H1 (cell line): Measurements from ENCODE around the gene PTPN21. TPM values are rescaled to one million over a fixed set of nuclear protein-coding genes. Genes with fewer than 3 reads are reported as not detected.

ENCODE experiments used
- CTCF ChIA-PET: fragments of 300-600 bp; sonication (Branson Sonifier 250); formaldehyde crosslinking; loops from one replicate; lab custom pipeline; 2021; ENCODE audit not compliant: partially characterized antibody; lab: Charles Lee
- POLR2A ChIA-PET: fragments of 300-600 bp; sonication (Branson Sonifier 250); formaldehyde crosslinking; loops from one replicate; lab custom pipeline; 2021; ENCODE audit warnings: inconsistent platforms; ENCODE audit not compliant: partially characterized antibody; lab: Charles Lee
- DNase-seq, 2 experiments: peaks; one replicate each; pipeline versions ENCODE4 v3.0.0 to v3.0.0-alpha.2; 2010 to 2022; ENCODE audit warnings: low spot score in 2 of 2, low read depth in 1 of 2, mixed read lengths in 1 of 2
- FAIRE-seq: peaks from 2 replicates; lab custom pipeline; 2011; peaks lifted over from hg19 to GRCh38; lab: Jason Lieb, UNC
- H2AFZ ChIP-seq: 2 replicates; pipeline ENCODE4 v1.8.1; 2012; ENCODE audit warnings: low read length, inconsistent platforms
- H2AK5ac ChIP-seq: 2 replicates; pipeline ENCODE4 v1.6.1; 2013; ENCODE audit warnings: low read depth, low read length
- H2BK120ac ChIP-seq: replicated peaks from 2 replicates; pipeline ENCODE3; 2013; ENCODE audit warnings: low read depth, low read length, inconsistent platforms
- H2BK12ac ChIP-seq: 2 replicates; pipeline ENCODE4 v1.6.1; 2013; ENCODE audit warnings: low read depth, low read length
- H2BK15ac ChIP-seq: 2 replicates; pipeline ENCODE4 v1.6.1; 2013; ENCODE audit warnings: low read length
- H2BK20ac ChIP-seq: 2 replicates; pipeline ENCODE4 v1.6.1; 2013; ENCODE audit warnings: low read length
- H2BK5ac ChIP-seq: 2 replicates; pipeline ENCODE4 v1.6.1; 2013; ENCODE audit warnings: low read depth, low read length
- H3K14ac ChIP-seq: 2 replicates; pipeline ENCODE4 v1.6.1; 2013; ENCODE audit warnings: inconsistent platforms; ENCODE audit not compliant: insufficient read length
- H3K18ac ChIP-seq: 2 replicates; pipeline ENCODE4 v1.6.1; 2013; ENCODE audit warnings: low read length; ENCODE audit errors: extremely low read depth
- H3K23ac ChIP-seq: 2 replicates; pipeline ENCODE4 v1.6.1; 2013; ENCODE audit warnings: inconsistent platforms; ENCODE audit not compliant: insufficient read length
- H3K23me2 ChIP-seq: 2 replicates; pipeline ENCODE4 v1.6.1; 2013; ENCODE audit warnings: low read depth, low read length
- H3K27ac ChIP-seq: 2 replicates; pipeline ENCODE4 v1.6.1; 2011; ENCODE audit warnings: low read depth, low read length, inconsistent platforms
- H3K27me3 ChIP-seq, 4 experiments: replicated peaks in 1 of 4; 1 replicate in 1 of 4; 2 replicates in 3 of 4; pipeline versions ENCODE4 v1.6.1 to v1.8.1; 2011 to 2013; ENCODE audit warnings: low read length in 3 of 4, mild to moderate bottlenecking in 3 of 4, inconsistent platforms in 2 of 4, mixed read lengths in 2 of 4, moderate library complexity in 1 of 4; ENCODE audit not compliant: control insufficient read depth in 3 of 4, insufficient read depth in 3 of 4; ENCODE audit errors: extremely low read depth in 1 of 4
- H3K36me3 ChIP-seq, 4 experiments: 2 replicates each; pipeline versions ENCODE4 v1.6.1 to v1.8.1; 2011 to 2013; ENCODE audit warnings: mild to moderate bottlenecking in 4 of 4, low read length in 3 of 4, moderate library complexity in 2 of 4, control low read depth in 1 of 4, inconsistent platforms in 1 of 4; ENCODE audit not compliant: insufficient read depth in 4 of 4, control insufficient read depth in 2 of 4
- H3K4ac ChIP-seq: replicated peaks from 2 replicates; pipeline ENCODE3; 2013; ENCODE audit warnings: low read length, low read depth, mixed read lengths, inconsistent platforms; ENCODE audit not compliant: insufficient read length
- H3K4me1 ChIP-seq, 4 experiments: replicated peaks in 1 of 4; 1 replicate in 1 of 4; 2 replicates in 3 of 4; pipeline versions ENCODE4 v1.6.1 to v1.8.1; 2011 to 2013; ENCODE audit warnings: low read length in 3 of 4, inconsistent platforms in 2 of 4, mixed read lengths in 1 of 4; ENCODE audit not compliant: insufficient read depth in 4 of 4, control insufficient read depth in 3 of 4
- H3K4me2 ChIP-seq, 2 experiments: 2 replicates each; pipeline versions ENCODE4 v1.6.1 to v1.8.1; 2011 to 2013; ENCODE audit warnings: low read depth in 2 of 2, low read length in 2 of 2, control low read depth in 1 of 2, inconsistent platforms in 1 of 2, mild to moderate bottlenecking in 1 of 2; ENCODE audit not compliant: insufficient read depth in 1 of 2
- H3K4me3 ChIP-seq, 4 experiments: fragments of 200-600, 300-600 bp in 1 of 4; sonication (generic), shearing (Covaris generic), sonication (Bioruptor Twin) in 1 of 4; 2 replicates each; pipeline versions ENCODE4 v1.5.1 to v1.8.1; 2011 to 2016; ENCODE audit warnings: low read length in 4 of 4, low read depth in 3 of 4, control low read depth in 2 of 4, inconsistent platforms in 2 of 4, mild to moderate bottlenecking in 2 of 4, mixed read lengths in 1 of 4, moderate library complexity in 1 of 4; ENCODE audit not compliant: insufficient read depth in 2 of 4; ENCODE audit errors: extremely low read depth in 1 of 4
- H3K56ac ChIP-seq: replicated peaks from 2 replicates; pipeline ENCODE3; 2013; ENCODE audit warnings: low read depth, mild to moderate bottlenecking, mixed read lengths, low read length, inconsistent platforms; ENCODE audit not compliant: insufficient read length
- H3K79me1 ChIP-seq: 2 replicates; pipeline ENCODE4 v1.6.1; 2013; ENCODE audit warnings: low read depth, low read length, control low read depth
- H3K79me2 ChIP-seq, 2 experiments: 2 replicates each; pipeline versions ENCODE4 v1.6.1 to v1.8.1; 2012 to 2013; ENCODE audit warnings: low read length in 2 of 2, mild to moderate bottlenecking in 2 of 2, inconsistent platforms in 1 of 2; ENCODE audit not compliant: insufficient read depth in 2 of 2, control insufficient read depth in 1 of 2
- H3K9ac ChIP-seq, 4 experiments: replicated peaks in 1 of 4; 1 replicate in 1 of 4; 2 replicates in 3 of 4; pipeline versions ENCODE4 v1.6.1 to v1.8.1; 2011 to 2013; ENCODE audit warnings: low read depth in 3 of 4, low read length in 3 of 4, control low read depth in 2 of 4, mild to moderate bottlenecking in 2 of 4, moderate library complexity in 2 of 4, inconsistent platforms in 1 of 4; ENCODE audit errors: extremely low read depth in 1 of 4
- H3K9me3 ChIP-seq, 2 experiments: 2 replicates each; pipeline versions ENCODE4 v1.6.1 to v1.8.1; 2012 to 2013; ENCODE audit warnings: mild to moderate bottlenecking in 2 of 2, moderate library complexity in 2 of 2, control low read depth in 1 of 2, inconsistent platforms in 1 of 2, low read depth in 1 of 2, low read length in 1 of 2, mixed read lengths in 1 of 2; ENCODE audit not compliant: insufficient read depth in 2 of 2
- H4K20me1 ChIP-seq, 2 experiments: replicated peaks in 1 of 2; 2 replicates each; pipeline versions ENCODE3 to v1.8.1; 2011 to 2013; ENCODE audit warnings: inconsistent platforms in 2 of 2, low read length in 2 of 2, mild to moderate bottlenecking in 1 of 2; ENCODE audit not compliant: insufficient read depth in 2 of 2, control insufficient read depth in 1 of 2
- H4K5ac ChIP-seq: 2 replicates; pipeline ENCODE4 v1.6.1; 2013; ENCODE audit warnings: low read length, low read depth, mixed read lengths, inconsistent platforms; ENCODE audit not compliant: insufficient read length
- H4K8ac ChIP-seq: 2 replicates; pipeline ENCODE4 v1.8.0; 2013; ENCODE audit warnings: mild to moderate bottlenecking, moderate library complexity, low read length, inconsistent platforms; ENCODE audit not compliant: insufficient read depth; ENCODE audit errors: extremely low read depth
- H4K91ac ChIP-seq: replicated peaks from 2 replicates; pipeline ENCODE3; 2013; ENCODE audit warnings: low read length, mixed read lengths, inconsistent platforms; ENCODE audit not compliant: insufficient read length
- CHD1 ChIP-seq: IDR thresholded peaks from 2 replicates; pipeline ENCODE4 v1.6.1; 2012; ENCODE audit warnings: low read depth, low read length, improper control_type of control experiment
- JUND ChIP-seq: IDR thresholded peaks from 2 replicates; pipeline ENCODE4 v1.6.1; 2011; ENCODE audit warnings: mild to moderate bottlenecking, improper control_type of control experiment, low read length
- KDM4A ChIP-seq: IDR thresholded peaks from one replicate; pipeline ENCODE4 v1.7.1; 2012; ENCODE audit warnings: low read depth, mild to moderate bottlenecking, moderate library complexity, low read length, inconsistent platforms; ENCODE audit not compliant: severe bottlenecking
- PHF8 ChIP-seq: fragments of 200-600 bp; sonication (generic); conservative IDR thresholded peaks from 2 replicates; pipeline ENCODE4 v1.7.1; 2012; ENCODE audit warnings: low read depth, mild to moderate bottlenecking, inconsistent platforms, low read length, moderate library complexity
- WGBS, 2 experiments: shearing (Covaris generic) in 1 of 2; methylation state at CpG; one replicate each; pipeline versions ENCODE4 v1.1.6 to v1.1.7; 2013 to 2015; ENCODE audit warnings: low lambda C conversion rate in 2 of 2, mixed read lengths in 2 of 2, inconsistent platforms in 1 of 2, low coverage in 1 of 2, missing lambda C conversion rate in 1 of 2; ENCODE audit not compliant: insufficient replicate concordance in 2 of 2, insufficient coverage in 1 of 2, insufficient read length in 1 of 2; ENCODE audit errors: extremely low coverage in 1 of 2, missing lambda C conversion rate in 1 of 2; 5-methylcytosine and 5-hydroxymethylcytosine counted together
- polyA plus RNA-seq, 7 experiments: library from polyadenylated mRNA; depleted of rRNA in 3 of 7; stranded (reverse) in 5 of 7; unstranded in 2 of 7; fragments of >200 nt in 5 of 7; fragments of 200-250 nt in 2 of 7; gene quantifications; 1 replicate in 5 of 7; 2 replicates in 1 of 7; 4 replicates in 1 of 7; pipeline versions ENCODE4 v1.2.1 to v1.2.3, GENCODE V29; 2011 to 2013; ENCODE audit warnings: missing spikeins in 2 of 7, mixed read lengths in 2 of 7
- total RNA-seq: library from RNA; stranded (reverse); fragmentation: NEBNext Ultra II Directional; extraction: Animal tissue kit (Norgen Biotek cat#: 25700); gene quantifications from 2 replicates; pipeline ENCODE4 v1.2.1, GENCODE V29; 2021

Gene PTPN21
- total and polyA plus RNA-seq, 2 of the 8 experiments (the other 6 are each of a cell fraction or from before 2014, with no cell fraction given), result 6.5 to 16.1 TPM

- H3K56ac ChIP-seq, result no peak overlapping the region
- H3K79me2 ChIP-seq, result no peaks in the 10 kb centered on the region
- no peak overlapping the region for H2BK15ac ChIP-seq
- H3K9me3 ChIP-seq, result no peaks in the 10 kb centered on the region
- H3K36me3 ChIP-seq, result peaks cover 16 to 81% (median 50%) of the 10 kb centered on the region in 4 experiments
- DNase-seq, result no peak
- H4K20me1 ChIP-seq, result peaks cover 0 to 2% of the 10 kb centered on the region in 2 experiments
- H2AFZ ChIP-seq, result no peak overlapping the region
- H4K91ac ChIP-seq, result no peak overlapping the region
- H2BK120ac ChIP-seq, result no peak overlapping the region
- no peaks in the 10 kb centered on the region for H3K4me1 ChIP-seq
- no peak overlapping the region for H2BK12ac ChIP-seq
- FAIRE-seq, result no peak
- WGBS, 2 experiments, result 94% methylated on average over 4 of the region's 4 CpGs; no CpG with 5 or more reads in 1 of the 2 experiments
- no peak overlapping the region for H4K8ac ChIP-seq
- H2BK20ac ChIP-seq, result no peak overlapping the region
- no peak overlapping the region for H3K14ac ChIP-seq
- no peak overlapping the region for H3K4me3 ChIP-seq
- H3K18ac ChIP-seq, result no peak overlapping the region
- no peak overlapping the region for H2BK5ac ChIP-seq
- H4K5ac ChIP-seq, result no peak overlapping the region
- H3K4me2 ChIP-seq, result no peak overlapping the region
- H3K4ac ChIP-seq, result no peak overlapping the region
- POLR2A ChIA-PET, result interaction anchor here (1.7 kb wide), 1 partner anchor 10 kb away, joined by 11 read pairs; no protein-coding TSS in a partner anchor
- H2AK5ac ChIP-seq, result no peak overlapping the region
- H3K23me2 ChIP-seq, result no peaks in the 10 kb centered on the region
- H3K9ac ChIP-seq, result no peak overlapping the region
- H3K23ac ChIP-seq, result no peak overlapping the region
- no peaks in the 10 kb centered on the region for H3K27me3 ChIP-seq
- no peak overlapping the region for H3K27ac ChIP-seq
- no peaks in the 10 kb centered on the region; the same call in 1 of the 2 replicates for H3K79me1 ChIP-seq
- CTCF ChIA-PET, result no interaction called here
- TF ChIP-seq KDM4A (no peak), PHF8 (no peak), JUND (no peak), CHD1 (no peak)
These were observed 42.8 kb upstream of the PTPN21 start for GRCh38 chr14:88597601-88598000.
